K562 (cell line): ENCODE data around the gene GNG14. TPM values are rescaled to one million over a fixed set of nuclear protein-coding genes. Genes with fewer than 3 reads are reported as not detected.

Experiments
- CBX1 ChIP-seq: sonication (generic); IDR thresholded peaks from 2 replicates; pipeline ENCODE4 v1.6.1; 2016; ENCODE audit warnings: antibody characterized with exemption, low read depth, mild to moderate bottlenecking
- CCAR2 ChIP-seq: fragments of 200-400 bp; formaldehyde crosslinking; IDR thresholded peaks from 2 replicates; pipeline ENCODE4 v1.6.1; 2017; ENCODE audit warnings: mild to moderate bottlenecking, low read depth, low read length
- CREM ChIP-seq: IDR thresholded peaks from 2 replicates; pipeline ENCODE4 v1.6.1; 2014; ENCODE audit warnings: antibody characterized with exemption, low read depth
- GABPB1 ChIP-seq: sonication (generic); formaldehyde crosslinking; IDR thresholded peaks from 2 replicates; pipeline ENCODE4 v1.8.0; 2022; ENCODE audit warnings: mild to moderate bottlenecking, missing genetic modification reagents
- HMBOX1 ChIP-seq: sonication (generic); IDR thresholded peaks from 2 replicates; pipeline ENCODE4 v1.6.1; 2016
- MCM7 ChIP-seq, 2 experiments: fragments of 450-650 bp; IDR thresholded peaks; 2 replicates each; pipeline ENCODE4 v1.6.1; 2016 to 2018
- MYBL2 ChIP-seq, 2 experiments: fragments of 450-650 bp in 1 of 2; sonication (generic) in 1 of 2; formaldehyde crosslinking in 1 of 2; IDR thresholded peaks; 2 replicates each; pipeline versions ENCODE4 v1.6.1 to v1.8.1; 2017 to 2022; ENCODE audit warnings: borderline replicate concordance in 1 of 2, inconsistent platforms in 1 of 2, low read depth in 1 of 2, mild to moderate bottlenecking in 1 of 2, missing genetic modification reagents in 1 of 2, moderate library complexity in 1 of 2
- MYC ChIP-seq, 2 experiments: fragments of 250-450 bp in 1 of 2; sonication (Bioruptor Pico) in 1 of 2; IDR thresholded peaks; 2 replicates each; pipeline versions ENCODE4 v1.5.1 to v1.6.1; 2012 to 2021; ENCODE audit warnings: low read depth in 2 of 2, borderline replicate concordance in 1 of 2, improper control_type of control experiment in 1 of 2, low read length in 1 of 2, mild to moderate bottlenecking in 1 of 2, moderate library complexity in 1 of 2
- NR2C1 ChIP-seq, 2 experiments: fragments of 450-650 bp; IDR thresholded peaks; 2 replicates each; pipeline ENCODE4 v1.6.1; 2017; ENCODE audit warnings: mild to moderate bottlenecking in 2 of 2, antibody characterized with exemption in 1 of 2, inconsistent platforms in 1 of 2, missing compliant biosample characterization in 1 of 2, missing genetic modification characterization in 1 of 2
- POLR2H ChIP-seq: IDR thresholded peaks from 2 replicates; pipeline ENCODE4 v1.6.1; 2016; ENCODE audit warnings: missing genetic modification characterization, low read depth, mild to moderate bottlenecking, control low read depth, missing compliant biosample characterization, moderate library complexity
- RBM22 ChIP-seq: fragments of 200-400 bp; formaldehyde crosslinking; IDR thresholded peaks from 2 replicates; pipeline ENCODE4 v1.6.1; 2018; ENCODE audit warnings: low read length, low read depth; ENCODE audit not compliant: poor library complexity, severe bottlenecking
- SAFB2 ChIP-seq: fragments of 200-400 bp; formaldehyde crosslinking; IDR thresholded peaks from 2 replicates; pipeline ENCODE4 v1.6.1; 2018; ENCODE audit warnings: borderline replicate concordance, low read length, low read depth, moderate library complexity; ENCODE audit not compliant: severe bottlenecking
- SETDB1 ChIP-seq: IDR thresholded peaks from one replicate; pipeline ENCODE4 v1.6.1; 2012; ENCODE audit warnings: low read length, control low read depth, inconsistent platforms
- SMARCA5 ChIP-seq: fragments of 450-650 bp; IDR thresholded peaks from 2 replicates; pipeline ENCODE4 v1.6.1; 2016
- TEAD1 ChIP-seq, 2 experiments: fragments of 450-650 bp in 1 of 2; sonication (generic) in 1 of 2; formaldehyde crosslinking; IDR thresholded peaks; 2 replicates each; pipeline versions ENCODE4 v1.4.0 to v1.8.0; 2020 to 2022; ENCODE audit warnings: mild to moderate bottlenecking in 2 of 2, missing genetic modification reagents in 1 of 2
- THAP7 ChIP-seq: fragments of 250-450 bp; sonication (Bioruptor Pico); IDR thresholded peaks from 2 replicates; pipeline ENCODE4 v1.5.0; 2021
- ZNF143 ChIP-seq: sonication (generic); formaldehyde crosslinking; IDR thresholded peaks from 2 replicates; pipeline ENCODE4 v1.9.0; 2022; ENCODE audit warnings: mild to moderate bottlenecking, missing genetic modification reagents
- ZNF445 ChIP-seq: fragments of 250-450 bp; sonication (Bioruptor Pico); IDR thresholded peaks from 2 replicates; pipeline ENCODE4 v1.4.0; 2020; ENCODE audit warnings: low read depth, mild to moderate bottlenecking, moderate library complexity
- ZNF583 ChIP-seq: fragments of 250-450 bp; sonication (Bioruptor Pico); IDR thresholded peaks from 2 replicates; pipeline ENCODE4 v1.4.0; 2020
- ZNF76 ChIP-seq: fragments of 250-450 bp; sonication (Bioruptor Pico); IDR thresholded peaks from 2 replicates; pipeline ENCODE4 v1.4.0; 2020; ENCODE audit warnings: mild to moderate bottlenecking, moderate library complexity, borderline replicate concordance
- polyA plus RNA-seq, 8 experiments: library from polyadenylated mRNA; depleted of rRNA in 4 of 8; stranded (reverse) in 5 of 8; unstranded in 3 of 8; fragments of >200 nt; fragmentation: Nextera tagmentation in 2 of 8; fragmentation: Illumina TruSeq in 1 of 8; extraction: Ambion mirVana in 2 of 8; extraction: Trizol in 1 of 8; gene quantifications; 2 replicates each; pipeline versions ENCODE4 v1.2.1 to v1.2.3, GENCODE V29; 2011 to 2014; ENCODE audit warnings: inconsistent platforms in 1 of 8, missing spikeins in 1 of 8
- total RNA-seq, 7 experiments: library from RNA; depleted of rRNA in 6 of 7; stranded (reverse); fragments of >200 nt in 6 of 7; fragmentation: Illumina TruSeq in 2 of 7; extraction: Trizol in 2 of 7; gene quantifications; 2 replicates each; pipeline versions ENCODE4 v1.2.1 to v1.2.3, GENCODE V29; 2011 to 2021; ENCODE audit warnings: low replicate concordance in 1 of 7
- TF ChIP-seq, protein P1 (sequence below): fragments of 250-450 bp; sonication (Bioruptor Pico); IDR thresholded peaks from 2 replicates; pipeline ENCODE4 v1.8.0; 2022; ENCODE audit warnings: moderate library complexity, mild to moderate bottlenecking, inconsistent platforms
- TF ChIP-seq, protein P2 (sequence below), 2 experiments: fragments of 200-800 bp in 1 of 2; sonication (Bioruptor generic) in 1 of 2; sonication (generic) in 1 of 2; formaldehyde crosslinking in 1 of 2; IDR thresholded peaks in 1 of 2; conservative IDR thresholded peaks in 1 of 2; 2 replicates each; pipeline versions ENCODE4 v1.5.0 to v1.6.1; 2016 to 2020; ENCODE audit warnings: missing compliant biosample characterization in 1 of 2, missing genetic modification characterization in 1 of 2, missing genetic modification reagents in 1 of 2

The GNG14 gene
- total and polyA plus RNA-seq, 9 of the 15 experiments (the other 6 are each of a cell fraction or from before 2014, with no cell fraction given), result not detected

DNA sequence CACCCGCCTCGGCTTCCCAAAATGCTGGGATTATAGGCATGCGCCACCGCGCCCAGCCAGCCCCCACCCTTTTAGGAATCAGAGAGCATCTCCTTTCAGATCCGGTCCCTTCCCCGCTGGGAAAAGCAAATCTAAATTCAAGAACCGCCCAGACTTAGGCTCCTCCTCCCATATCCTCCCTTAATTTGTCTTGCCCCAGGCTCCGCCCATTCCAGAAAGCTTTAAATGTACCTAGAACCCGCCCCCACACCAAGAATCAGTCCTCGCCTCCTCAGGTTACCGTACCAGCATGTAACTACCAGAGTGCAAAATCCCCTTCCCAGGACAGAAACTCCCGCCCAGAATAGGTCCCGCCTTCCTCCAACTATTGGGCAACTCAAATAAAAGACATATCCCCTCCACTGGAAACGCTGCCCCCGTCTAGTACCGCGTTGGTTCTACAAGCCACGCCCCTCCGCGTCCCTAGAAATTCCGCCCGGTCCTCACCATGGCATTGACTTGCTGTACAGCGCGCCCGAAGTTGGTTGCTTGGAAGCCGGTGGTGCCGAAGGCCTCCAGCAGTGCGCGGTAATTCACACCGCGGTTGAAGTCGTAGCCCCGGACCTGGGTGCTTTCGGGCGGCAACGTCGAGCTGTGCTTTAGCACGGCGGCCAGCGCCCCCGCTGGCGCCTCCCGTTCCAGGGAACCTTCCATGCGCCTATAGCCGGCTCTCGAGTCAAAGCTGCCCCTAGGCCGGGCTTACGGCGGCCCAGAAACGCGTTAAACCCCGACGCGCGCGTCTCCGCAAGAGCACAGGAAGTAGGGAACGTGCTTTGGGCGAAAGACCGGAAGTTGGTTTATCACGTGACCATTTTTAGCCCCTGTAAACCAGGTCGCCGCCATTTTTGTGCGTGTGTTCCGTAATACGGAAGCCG, 6.5 kb upstream of the GNG14 start, which contains the start of gene DHPS (continued):
- TF ChIP-seq ZNF76 (CRISPR knock-in tag), result peak; percentile 73; the same call in 1 of the 2 replicates
- no peak for TF ChIP-seq SETDB1
- no peak for TF ChIP-seq SAFB2
- peak in 1 of 2 experiments; percentile 93; a peak in 2 of 4 replicates for TF ChIP-seq TEAD1 (CRISPR knock-in tag; IDR thresholded peaks at IDR 0.05)
- peak; percentile 74; the same call in 1 of the 2 replicates for TF ChIP-seq NR2C1 (IDR thresholded peaks at IDR 0.05)
- peak; percentile 42; the same call in 1 of the 2 replicates for TF ChIP-seq NR2C1 (tag; IDR thresholded peaks at IDR 0.05)
- no peak; a peak in 1 of 4 replicates for TF ChIP-seq MCM7 (IDR thresholded peaks at IDR 0.05)
- TF ChIP-seq ZNF583, result peak; percentile 52; the same call in 1 of the 2 replicates
- peak; percentile 93 for TF ChIP-seq GABPB1 (CRISPR knock-in tag)
- TF ChIP-seq RBM22, result peak; percentile 92
- 0 out of 2 replicates have a peak, but pooled peaks have one; percentile 0 for TF ChIP-seq ZNF445 (CRISPR knock-in tag)
- peak; percentile 82 for TF ChIP-seq MYC (IDR thresholded peaks at IDR 0.05; ENCODE audit: low read depth, low read length)
- TF ChIP-seq MYC (CRISPR knock-in tag; IDR thresholded peaks at IDR 0.05; ENCODE audit: borderline replicate concordance, low read depth), result peak; percentile 61; the same call in 1 of the 2 replicates
- no peak for TF ChIP-seq CCAR2
- TF ChIP-seq, protein P1, sequence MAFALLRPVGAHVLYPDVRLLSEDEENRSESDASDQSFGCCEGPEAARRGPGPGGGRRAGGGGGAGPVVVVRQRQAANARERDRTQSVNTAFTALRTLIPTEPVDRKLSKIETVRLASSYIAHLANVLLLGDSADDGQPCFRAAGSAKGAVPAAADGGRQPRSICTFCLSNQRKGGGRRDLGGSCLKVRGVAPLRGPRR (CRISPR knock-in tag), result no peak
- TF ChIP-seq SMARCA5, result no peak
- no peak; the same call in 1 of the 2 replicates for TF ChIP-seq CBX1
- 0 out of 2 replicates have a peak, but pooled peaks have one; percentile 45 for TF ChIP-seq HMBOX1
- peak; percentile 66 for TF ChIP-seq CREM
- TF ChIP-seq MYBL2 (IDR thresholded peaks at IDR 0.05; ENCODE audit: low read depth), result no peak; the same call in 1 of the 2 replicates
- no peak for TF ChIP-seq MYBL2 (CRISPR knock-in tag; IDR thresholded peaks at IDR 0.05; ENCODE audit: borderline replicate concordance)
- TF ChIP-seq ZNF143, result peak; percentile 33; the same call in 1 of the 2 replicates
- TF ChIP-seq THAP7, result no peak
- TF ChIP-seq, protein P2, sequence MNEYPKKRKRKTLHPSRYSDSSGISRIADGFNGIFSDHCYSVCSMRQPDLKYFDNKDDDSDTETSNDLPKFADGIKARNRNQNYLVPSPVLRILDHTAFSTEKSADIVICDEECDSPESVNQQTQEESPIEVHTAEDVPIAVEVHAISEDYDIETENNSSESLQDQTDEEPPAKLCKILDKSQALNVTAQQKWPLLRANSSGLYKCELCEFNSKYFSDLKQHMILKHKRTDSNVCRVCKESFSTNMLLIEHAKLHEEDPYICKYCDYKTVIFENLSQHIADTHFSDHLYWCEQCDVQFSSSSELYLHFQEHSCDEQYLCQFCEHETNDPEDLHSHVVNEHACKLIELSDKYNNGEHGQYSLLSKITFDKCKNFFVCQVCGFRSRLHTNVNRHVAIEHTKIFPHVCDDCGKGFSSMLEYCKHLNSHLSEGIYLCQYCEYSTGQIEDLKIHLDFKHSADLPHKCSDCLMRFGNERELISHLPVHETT (CRISPR knock-in tag; conservative IDR thresholded peaks at IDR 0.05 in 1 of 2, IDR thresholded peaks at IDR 0.05 in 1 of 2), result peak in 1 of 2 experiments; percentile 72; a peak in 1 of 4 replicates
- TF ChIP-seq POLR2H (tag), result peak; percentile 91
